ENCODE measurements around the gene TMEM170B. TPM values are rescaled to one million over a fixed set of nuclear protein-coding genes. Genes with fewer than 3 reads are reported as not detected.

TMEM170B gene
- total and polyA plus RNA-seq, 2 of the 8 experiments (the other 6 are each of a cell fraction or from before 2014, with no cell fraction given): 0.80 to 4.3 TPM

- Histone ChIP-seq H4K91ac (replicated peaks; ENCODE audit: insufficient read length, low read length) (no peak overlapping the region), H3K14ac (ENCODE audit: insufficient read length) (no peak overlapping the region), H3K27ac (ENCODE audit: low read depth, low read length) (no peak overlapping the region), H3K4me3 (ENCODE audit: extremely low read depth in 1 of 4, insufficient read depth in 2 of 4, low read depth in 3 of 4, low read length in 4 of 4) (no peak overlapping the region), H2BK5ac (ENCODE audit: low read depth, low read length) (no peak overlapping the region), H4K5ac (ENCODE audit: insufficient read length, low read depth, low read length) (no peak overlapping the region), H3K18ac (ENCODE audit: extremely low read depth, low read length) (no peak overlapping the region), H3K4ac (replicated peaks; ENCODE audit: insufficient read length, low read depth, low read length) (no peak overlapping the region), H4K20me1 (replicated peaks in 1 of 2; ENCODE audit: control insufficient read depth in 1 of 2, insufficient read depth in 2 of 2, low read length in 2 of 2) (peaks cover 0 to 7% of the 10 kb centered on the region in 2 experiments), H3K4me1 (replicated peaks in 1 of 4; ENCODE audit: control insufficient read depth in 3 of 4, insufficient read depth in 4 of 4, low read length in 3 of 4) (peaks cover 0 to 4% (median 2%) of the 10 kb centered on the region in 4 experiments; a peak in 2 of 7 replicates), H3K9me3 (ENCODE audit: insufficient read depth in 2 of 2, low read depth in 1 of 2, low read length in 1 of 2) (no peaks in the 10 kb centered on the region), H2BK20ac (ENCODE audit: low read length) (no peak overlapping the region), H3K9ac (replicated peaks in 1 of 4; ENCODE audit: extremely low read depth in 1 of 4, low read depth in 3 of 4, low read length in 3 of 4) (no peak overlapping the region), H2BK12ac (ENCODE audit: low read depth, low read length) (no peak overlapping the region), H2AK5ac (ENCODE audit: low read depth, low read length) (no peak overlapping the region), H2BK120ac (replicated peaks; ENCODE audit: low read depth, low read length) (no peak overlapping the region), H3K36me3 (ENCODE audit: control insufficient read depth in 2 of 4, insufficient read depth in 4 of 4, low read length in 3 of 4) (peaks cover 0 to 2% (median 0%) of the 10 kb centered on the region in 4 experiments; a peak in 1 of 8 replicates), H3K23me2 (ENCODE audit: low read depth, low read length) (peaks cover 9% of the 10 kb centered on the region; the same call in 1 of the 2 replicates), H3K23ac (ENCODE audit: insufficient read length) (no peak overlapping the region), H3K27me3 (replicated peaks in 1 of 4; ENCODE audit: control insufficient read depth in 3 of 4, extremely low read depth in 1 of 4, insufficient read depth in 3 of 4, low read length in 3 of 4) (no peaks in the 10 kb centered on the region), H2AFZ (ENCODE audit: low read length) (no peak overlapping the region), H3K56ac (replicated peaks; ENCODE audit: insufficient read length, low read depth, low read length) (no peak overlapping the region), H3K4me2 (ENCODE audit: insufficient read depth in 1 of 2, low read depth in 2 of 2, low read length in 2 of 2) (no peak overlapping the region), H3K79me2 (ENCODE audit: control insufficient read depth in 1 of 2, insufficient read depth in 2 of 2, low read length in 2 of 2) (no peaks in the 10 kb centered on the region; a peak in 1 of 4 replicates), H3K79me1 (ENCODE audit: low read depth, low read length) (no peaks in the 10 kb centered on the region), H4K8ac (ENCODE audit: extremely low read depth, insufficient read depth, low read length) (no peak overlapping the region), H2BK15ac (ENCODE audit: low read length) (no peak overlapping the region)
- WGBS, 2 experiments (ENCODE audit: extremely low coverage in 1 of 2, insufficient coverage in 1 of 2, insufficient read length in 1 of 2, insufficient replicate concordance in 2 of 2, low coverage in 1 of 2, low lambda C conversion rate in 2 of 2, missing lambda C conversion rate in 1 of 2): 66% methylated on average over 6 of the region's 6 CpGs; no CpG with 5 or more reads in 1 of the 2 experiments
- DNase-seq (ENCODE audit: low read depth in 1 of 2, low spot score in 2 of 2): no peak
- POLR2A ChIA-PET (ENCODE audit: partially characterized antibody): interaction anchor here (0.9 kb wide), 1 partner anchor 351 kb away, joined by 3 read pairs; no protein-coding TSS in a partner anchor
- CTCF ChIA-PET (ENCODE audit: partially characterized antibody): interaction anchor here (0.5 to 7.2 kb wide), 53 partner anchors 10 to 603 kb away, joined by 3 to 82 read pairs (median 5); partner anchors contain the start of gene NEDD9
- TF ChIP-seq JUND (IDR thresholded peaks at IDR 0.05; ENCODE audit: low read length) (no peak), KDM1A (IDR thresholded peaks at IDR 0.05; ENCODE audit: borderline replicate concordance, low read length) (no peak), CHD1 (IDR thresholded peaks at IDR 0.05; ENCODE audit: low read depth, low read length) (no peak), PHF8 (conservative IDR thresholded peaks at IDR 0.05; ENCODE audit: low read depth, low read length) (no peak), CREB1 (IDR thresholded peaks at IDR 0.05) (no peak), GTF2F1 (IDR thresholded peaks at IDR 0.05; ENCODE audit: borderline replicate concordance, low read depth, low read length) (no peak), NANOG (IDR thresholded peaks at IDR 0.05; ENCODE audit: insufficient read depth, low read depth, low read length, poor library complexity, severe bottlenecking) (no peak), SRF (IDR thresholded peaks at IDR 0.05; ENCODE audit: low read depth, low read length) (no peak), EGR1 (IDR thresholded peaks at IDR 0.05; ENCODE audit: borderline replicate concordance, low read depth, low read length) (no peak), POLR2AphosphoS5 (IDR thresholded peaks at IDR 0.05; ENCODE audit: low read depth, low read length) (no peak)
- FAIRE-seq: no peak
These were observed 42.6 kb upstream of the TMEM170B start for GRCh38 chr6:11494786-11495564.
